A549 (cell line): ENCODE data around the gene NEK11. TPM values are rescaled to one million over a fixed set of nuclear protein-coding genes. Genes with fewer than 3 reads are reported as not detected.

Experiments
- ATAC-seq, 2 experiments: fragments of 200-7000 bp in 1 of 2; fragments of >200 bp in 1 of 2; cut with Nextera tagmentation in 1 of 2; cut with Tn5 transposase in 1 of 2; 3 replicates each; pipeline versions ENCODE4 v1.8.0 to v1.9.1; 2018 to 2020; ENCODE audit warnings: mild to moderate bottlenecking in 1 of 2, moderate library complexity in 1 of 2
- CTCF ChIA-PET: fragments of 300-600 bp; sonication (Branson Sonifier 250); formaldehyde crosslinking; extraction: SDS; loops from one replicate; lab custom pipeline; 2021; ENCODE audit warnings: antibody characterized with exemption, inconsistent platforms; lab: Yijun Ruan, JAX
- POLR2A ChIA-PET: fragments of 350-600 bp; formaldehyde crosslinking; extraction: SDS; loops from one replicate; lab custom pipeline; 2021; ENCODE audit warnings: antibody characterized with exemption, inconsistent platforms; lab: Yijun Ruan, JAX
- DNase-seq, 2 experiments: peaks; one replicate each; pipeline versions ENCODE4 v3.0.0 to v3.0.0-alpha.2; 2011 to 2016; ENCODE audit warnings: low read depth in 1 of 2, low spot score in 1 of 2
- FAIRE-seq: peaks from 2 replicates; lab custom pipeline; 2011; peaks lifted over from hg19 to GRCh38; lab: Jason Lieb, UNC
- H3K27ac ChIP-seq, 2 experiments: fragments of >200 bp; sonication (Bioruptor Twin); formaldehyde crosslinking; 3 replicates each; pipeline ENCODE4 v1.5.1; 2016 to 2017
- H3K4me1 ChIP-seq: fragments of >200 bp; sonication (Bioruptor Twin); formaldehyde crosslinking; 3 replicates; pipeline ENCODE4 v1.6.1; 2016
- H3K4me2 ChIP-seq: fragments of >200 bp; sonication (Bioruptor Twin); formaldehyde crosslinking; 3 replicates; pipeline ENCODE4 v1.6.1; 2016
- H3K4me3 ChIP-seq: fragments of >200 bp; sonication (Bioruptor Twin); formaldehyde crosslinking; 3 replicates; pipeline ENCODE4 v1.5.1; 2016
- H3K9me3 ChIP-seq: fragments of >200 bp; sonication (Bioruptor Twin); formaldehyde crosslinking; 3 replicates; pipeline ENCODE4 v1.6.1; 2016
- BHLHE40 ChIP-seq: IDR thresholded peaks from 2 replicates; pipeline ENCODE4 v1.6.1; 2012; ENCODE audit warnings: low read depth, low read length, inconsistent platforms
- CBX8 ChIP-seq: fragments of 200-600 bp; sonication (generic); IDR thresholded peaks from 2 replicates; pipeline ENCODE4 v1.6.1; 2016
- CHD4 ChIP-seq: fragments of 200-600 bp; sonication (generic); IDR thresholded peaks from 2 replicates; pipeline ENCODE4 v1.6.1; 2016; ENCODE audit warnings: antibody characterized with exemption, mild to moderate bottlenecking, borderline replicate concordance
- ESRRA ChIP-seq: fragments of 150-350 bp; IDR thresholded peaks from 2 replicates; pipeline ENCODE4 v1.6.1; 2014; ENCODE audit warnings: mild to moderate bottlenecking, low read length, borderline replicate concordance
- FOSB ChIP-seq: fragments of 250-450 bp; sonication (Bioruptor Pico); IDR thresholded peaks from 2 replicates; pipeline ENCODE4 v1.5.0; 2020; ENCODE audit warnings: mild to moderate bottlenecking, moderate library complexity
- FOSL2 ChIP-seq, 2 experiments: fragments of 450-650 bp in 1 of 2; fragments of >200 bp in 1 of 2; sonication (Bioruptor Twin) in 1 of 2; formaldehyde crosslinking; IDR thresholded peaks; 2 replicates each; pipeline versions ENCODE4 v1.5.0 to v1.6.1; 2016 to 2020; ENCODE audit warnings: mild to moderate bottlenecking in 1 of 2, moderate library complexity in 1 of 2
- FOXS1 ChIP-seq: fragments of 250-450 bp; sonication (Bioruptor Pico); IDR thresholded peaks from 2 replicates; pipeline ENCODE4 v1.5.0; 2020; ENCODE audit warnings: mild to moderate bottlenecking, moderate library complexity
- GATA3 ChIP-seq: IDR thresholded peaks from 2 replicates; pipeline ENCODE4 v1.6.1; 2012; ENCODE audit warnings: borderline replicate concordance
- HOXB13 ChIP-seq: fragments of 250-450 bp; sonication (Bioruptor Pico); IDR thresholded peaks from 2 replicates; pipeline ENCODE4 v1.5.0; 2020; ENCODE audit warnings: low read depth, mild to moderate bottlenecking, moderate library complexity
- HOXB5 ChIP-seq: fragments of 250-450 bp; sonication (Bioruptor Pico); IDR thresholded peaks from 2 replicates; pipeline ENCODE4 v1.5.0; 2020; ENCODE audit warnings: mild to moderate bottlenecking, moderate library complexity
- JUN ChIP-seq, 2 experiments: fragments of >200 bp; sonication (Bioruptor Twin); formaldehyde crosslinking; IDR thresholded peaks; 2 replicates in 1 of 2; 3 replicates in 1 of 2; pipeline ENCODE4 v1.6.1; 2016 to 2017
- JUNB ChIP-seq: fragments of >200 bp; sonication (Bioruptor Twin); formaldehyde crosslinking; IDR thresholded peaks from 2 replicates; pipeline ENCODE4 v1.6.1; 2016
- KDM5A ChIP-seq: fragments of 200-600 bp; sonication (generic); IDR thresholded peaks from 2 replicates; pipeline ENCODE4 v1.6.1; 2016; ENCODE audit warnings: antibody characterized with exemption, mild to moderate bottlenecking
- NPAS2 ChIP-seq: fragments of 250-450 bp; sonication (Bioruptor Pico); IDR thresholded peaks from 2 replicates; pipeline ENCODE4 v1.8.0; 2022; ENCODE audit warnings: mild to moderate bottlenecking, moderate library complexity, borderline replicate concordance
- PHF8 ChIP-seq: fragments of 200-600 bp; sonication (generic); IDR thresholded peaks from 2 replicates; pipeline ENCODE4 v1.6.1; 2016; ENCODE audit warnings: low read depth, mild to moderate bottlenecking, antibody characterized with exemption, moderate library complexity, borderline replicate concordance
- TP53 ChIP-seq: fragments of 250-450 bp; sonication (Bioruptor Pico); IDR thresholded peaks from 2 replicates; pipeline ENCODE4 v1.5.0; 2021; ENCODE audit warnings: mild to moderate bottlenecking, moderate library complexity
- ZSCAN20 ChIP-seq: fragments of 250-450 bp; sonication (Bioruptor Pico); IDR thresholded peaks from 2 replicates; pipeline ENCODE4 v1.8.0; 2022; ENCODE audit warnings: mild to moderate bottlenecking, moderate library complexity
- WGBS: methylation state at CpG from one replicate; pipeline ENCODE4 v1.1.6; 2017; ENCODE audit errors: missing lambda C conversion rate; 5-methylcytosine and 5-hydroxymethylcytosine counted together
- polyA plus RNA-seq, 4 experiments: library from polyadenylated mRNA; depleted of rRNA in 3 of 4; stranded (reverse); fragments of >200 nt; fragmentation: RNase III in 1 of 4; extraction: RNeasy Plus Mini Kit Qiagen cat#74134 plus additional on column Dnase treatment in 1 of 4; gene quantifications; 2 replicates in 3 of 4; 3 replicates in 1 of 4; pipeline ENCODE4 v1.2.3, GENCODE V29; 2011 to 2017
- TF ChIP-seq, protein P1 (sequence below): IDR thresholded peaks from 2 replicates; pipeline ENCODE4 v1.6.1; 2012
- TF ChIP-seq, protein P2 (sequence below): IDR thresholded peaks from 2 replicates; pipeline ENCODE4 v1.6.1; 2012
- TF ChIP-seq, protein P3 (sequence below): fragments of 250-450 bp; sonication (Bioruptor Pico); IDR thresholded peaks from 2 replicates; pipeline ENCODE4 v1.5.0; 2021; ENCODE audit warnings: mild to moderate bottlenecking, moderate library complexity, borderline replicate concordance
- TF ChIP-seq, protein P4 (sequence below): fragments of >200 bp; sonication (Bioruptor Twin); formaldehyde crosslinking; IDR thresholded peaks from 2 replicates; pipeline ENCODE4 v1.6.1; 2016

The NEK11 gene
- polyA plus RNA-seq, 2 of the 4 experiments (the other 2 are of a cell fraction), result 5.8 to 8.9 TPM

DNA sequence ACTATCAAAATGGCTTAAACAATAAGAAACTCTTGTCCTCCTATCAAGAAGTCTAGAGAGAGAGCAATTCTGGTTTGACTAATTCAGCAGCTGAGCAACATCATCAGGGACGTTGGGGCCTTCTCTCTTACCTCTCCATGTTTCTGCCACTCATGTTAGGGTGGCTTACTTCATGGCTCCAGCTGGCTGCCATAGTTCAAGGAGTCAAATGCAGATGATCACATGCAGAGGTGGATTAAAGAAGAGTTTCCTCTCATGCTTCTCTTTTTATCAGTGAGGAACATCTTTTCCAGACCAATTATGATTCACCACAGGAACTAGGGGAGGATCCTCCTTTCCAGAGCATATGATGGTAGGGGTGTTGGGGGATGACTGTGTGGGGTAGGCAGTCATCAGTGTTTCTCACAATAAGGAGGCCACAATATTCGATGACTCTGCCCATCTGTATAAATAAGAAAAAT lies 45.5 kb downstream of the NEK11 start:
- ATAC-seq (no peak), DNase-seq (no peak), FAIRE-seq (no peak)
- 27% methylated on average over 2 of the region's 2 CpGs for WGBS
- Histone ChIP-seq H3K27ac (no peak overlapping the region), H3K4me1 (no peaks in the 10 kb centered on the region), H3K9me3 (no peaks in the 10 kb centered on the region), H3K4me2 (no peak overlapping the region), H3K4me3 (no peak overlapping the region)
- ChIA-PET POLR2A (no interaction called here), CTCF (interaction anchor here (0.9 kb wide), 1 partner anchor 963 kb away, joined by 3 read pairs; the partner anchor contains the start of gene CPNE4)
- no peak for TF ChIP-seq ESRRA
- TF ChIP-seq HOXB5 (CRISPR knock-in tag), result no peak
- no peak for TF ChIP-seq JUN (IDR thresholded peaks at IDR 0.05)
- TF ChIP-seq CBX8, result no peak
- TF ChIP-seq JUNB, result no peak

DNA sequence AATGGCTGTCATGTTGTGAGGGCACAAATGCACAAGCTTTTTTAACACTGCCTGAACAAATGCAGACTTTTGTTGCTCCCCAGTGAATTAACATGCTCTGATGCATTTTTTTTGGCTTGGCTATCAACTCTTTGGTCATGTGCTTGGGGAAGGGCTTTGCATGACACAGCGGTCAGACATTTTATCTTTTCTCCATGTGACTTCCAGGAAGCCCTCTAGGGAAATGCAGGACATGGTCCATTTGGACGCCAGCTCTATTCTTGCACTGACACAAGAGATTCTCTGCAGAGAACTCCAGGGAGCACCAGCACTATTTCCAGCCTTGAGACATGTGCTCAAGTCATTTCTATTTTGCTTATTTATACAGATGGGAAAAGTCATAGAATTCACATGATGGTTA lies 46.2 kb downstream of the NEK11 start:
- Histone ChIP-seq H3K27ac (no peak overlapping the region), H3K9me3 (no peaks in the 10 kb centered on the region), H3K4me3 (no peak overlapping the region), H3K4me2 (no peak overlapping the region), H3K4me1 (no peaks in the 10 kb centered on the region)
- 69% methylated on average over 2 of the region's 2 CpGs for WGBS
- CTCF ChIA-PET, result interaction anchor here (0.9 kb wide), 1 partner anchor 962 kb away, joined by 3 read pairs; the partner anchor contains the start of gene CPNE4
- ATAC-seq, result no peak
- POLR2A ChIA-PET, result no interaction called here
- DNase-seq, result no peak
- FAIRE-seq, result no peak
- no peak for TF ChIP-seq TP53 (CRISPR knock-in tag)
- TF ChIP-seq ZSCAN20 (CRISPR knock-in tag), result no peak
- TF ChIP-seq KDM5A, result no peak
- no peak for TF ChIP-seq BHLHE40
- no peak for TF ChIP-seq FOXS1 (CRISPR knock-in tag)
- TF ChIP-seq CHD4, result no peak
- TF ChIP-seq, protein P1, sequence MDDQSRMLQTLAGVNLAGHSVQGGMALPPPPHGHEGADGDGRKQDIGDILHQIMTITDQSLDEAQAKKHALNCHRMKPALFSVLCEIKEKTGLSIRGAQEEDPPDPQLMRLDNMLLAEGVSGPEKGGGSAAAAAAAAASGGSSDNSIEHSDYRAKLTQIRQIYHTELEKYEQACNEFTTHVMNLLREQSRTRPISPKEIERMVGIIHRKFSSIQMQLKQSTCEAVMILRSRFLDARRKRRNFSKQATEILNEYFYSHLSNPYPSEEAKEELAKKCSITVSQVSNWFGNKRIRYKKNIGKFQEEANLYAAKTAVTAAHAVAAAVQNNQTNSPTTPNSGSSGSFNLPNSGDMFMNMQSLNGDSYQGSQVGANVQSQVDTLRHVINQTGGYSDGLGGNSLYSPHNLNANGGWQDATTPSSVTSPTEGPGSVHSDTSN, result no peak
- TF ChIP-seq, protein P2, sequence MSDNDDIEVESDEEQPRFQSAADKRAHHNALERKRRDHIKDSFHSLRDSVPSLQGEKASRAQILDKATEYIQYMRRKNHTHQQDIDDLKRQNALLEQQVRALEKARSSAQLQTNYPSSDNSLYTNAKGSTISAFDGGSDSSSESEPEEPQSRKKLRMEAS, result no peak
- TF ChIP-seq, protein P3, sequence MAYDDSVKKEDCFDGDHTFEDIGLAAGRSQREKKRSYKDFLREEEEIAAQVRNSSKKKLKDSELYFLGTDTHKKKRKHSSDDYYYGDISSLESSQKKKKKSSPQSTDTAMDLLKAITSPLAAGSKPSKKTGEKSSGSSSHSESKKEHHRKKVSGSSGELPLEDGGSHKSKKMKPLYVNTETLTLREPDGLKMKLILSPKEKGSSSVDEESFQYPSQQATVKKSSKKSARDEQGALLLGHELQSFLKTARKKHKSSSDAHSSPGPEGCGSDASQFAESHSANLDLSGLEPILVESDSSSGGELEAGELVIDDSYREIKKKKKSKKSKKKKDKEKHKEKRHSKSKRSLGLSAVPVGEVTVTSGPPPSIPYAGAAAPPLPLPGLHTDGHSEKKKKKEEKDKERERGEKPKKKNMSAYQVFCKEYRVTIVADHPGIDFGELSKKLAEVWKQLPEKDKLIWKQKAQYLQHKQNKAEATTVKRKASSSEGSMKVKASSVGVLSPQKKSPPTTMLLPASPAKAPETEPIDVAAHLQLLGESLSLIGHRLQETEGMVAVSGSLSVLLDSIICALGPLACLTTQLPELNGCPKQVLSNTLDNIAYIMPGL (CRISPR knock-in tag), result no peak
- TF ChIP-seq HOXB13 (CRISPR knock-in tag), result no peak
- TF ChIP-seq, protein P4, sequence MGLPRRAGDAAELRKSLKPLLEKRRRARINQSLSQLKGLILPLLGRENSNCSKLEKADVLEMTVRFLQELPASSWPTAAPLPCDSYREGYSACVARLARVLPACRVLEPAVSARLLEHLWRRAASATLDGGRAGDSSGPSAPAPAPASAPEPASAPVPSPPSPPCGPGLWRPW, result no peak
- TF ChIP-seq PHF8, result no peak

DNA sequence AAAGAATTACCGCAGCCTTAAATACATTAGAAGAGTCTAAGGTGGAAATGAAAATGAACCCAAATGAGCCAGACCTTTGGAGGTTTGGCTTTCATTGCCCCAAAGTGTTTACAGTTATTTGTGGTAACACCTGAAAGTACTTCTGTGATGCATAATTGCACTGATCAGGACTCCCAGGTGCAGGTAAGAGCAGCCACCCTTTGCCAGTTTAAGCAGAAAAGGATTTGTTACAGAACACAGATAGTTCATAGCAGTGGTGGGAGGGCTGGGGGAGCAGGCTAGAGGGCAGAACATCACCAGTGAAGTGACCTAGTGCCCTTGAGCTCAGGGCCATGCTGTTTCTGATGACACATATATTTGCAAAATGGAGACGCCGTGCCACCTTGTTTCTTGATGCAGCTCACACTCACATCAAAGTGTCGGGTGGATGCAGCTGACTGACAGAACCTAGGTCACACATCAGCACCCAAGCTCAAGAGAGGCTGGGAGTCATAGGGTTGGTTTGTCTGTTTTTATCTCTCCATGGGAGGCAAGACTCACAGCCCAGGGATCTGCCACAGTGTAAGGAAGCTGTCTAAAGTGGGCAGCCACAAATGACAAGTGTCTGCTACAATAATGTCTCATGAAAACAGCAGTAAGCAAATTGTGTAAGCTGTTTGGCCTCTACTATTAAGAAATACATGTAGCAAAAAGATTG lies 49.1 kb downstream of the NEK11 start:
- H3K4me2 ChIP-seq, result no peak overlapping the region
- WGBS, result 65% methylated on average over 4 of the region's 4 CpGs
- no peak for FAIRE-seq
- no peak for DNase-seq
- no peaks in the 10 kb centered on the region for H3K9me3 ChIP-seq
- CTCF ChIA-PET, result no interaction called here
- no peak overlapping the region for H3K27ac ChIP-seq
- H3K4me1 ChIP-seq, result no peaks in the 10 kb centered on the region
- H3K4me3 ChIP-seq, result no peak overlapping the region
- ATAC-seq, result no peak
- POLR2A ChIA-PET, result no interaction called here
- TF ChIP-seq FOSL2 (IDR thresholded peaks at IDR 0.05), result no peak
- TF ChIP-seq FOSL2 (CRISPR knock-in tag; IDR thresholded peaks at IDR 0.05), result no peak
- TF ChIP-seq BHLHE40, result no peak
- TF ChIP-seq FOSB (CRISPR knock-in tag), result no peak
- TF ChIP-seq NPAS2 (CRISPR knock-in tag), result no peak
- no peak for TF ChIP-seq GATA3
